Activated naive CD4-positive, alpha-beta T cell treated with anti-CD3 and anti-CD28 coated beads, Interleukin-2, amount 50 U/mL, for 16 hours (primary cell): Measurements from ENCODE around the gene WNT7B.

Experiments used
- DNase-seq: peaks from one replicate; pipeline ENCODE4 v3.0.0-alpha.2; 2020

The WNT7B gene

GRCh38 chr22:45969801-45970470 is 7.0 kb downstream of the WNT7B start:
- DNase-seq = no peak

- no peak for DNase-seq
These were observed 7.6 kb downstream of the WNT7B start for GRCh38 chr22:45969414-45969799.

GRCh38 chr22:45968751-45969413 is 8.1 kb downstream of the WNT7B start:
- no peak for DNase-seq

- DNase-seq = no peak
These were observed 8.8 kb downstream of the WNT7B start for GRCh38 chr22:45968003-45968650.

- DNase-seq = no peak
These were observed 10.0 kb downstream of the WNT7B start for GRCh38 chr22:45966895-45967365.

- DNase-seq = no peak
These were observed 10.6 kb downstream of the WNT7B start for GRCh38 chr22:45966320-45966894.

GRCh38 chr22:45965563-45965962 is 11.4 kb downstream of the WNT7B start:
- DNase-seq = no peak

- no peak for DNase-seq
These were observed 11.9 kb downstream of the WNT7B start for GRCh38 chr22:45964926-45965527.

GRCh38 chr22:45964372-45964771 is 12.6 kb downstream of the WNT7B start:
- DNase-seq = no peak

- no peak for DNase-seq
These were observed 13.1 kb downstream of the WNT7B start for GRCh38 chr22:45963821-45964220.

- no peak for DNase-seq
These were observed 14.1 kb downstream of the WNT7B start for GRCh38 chr22:45962756-45963324.

GRCh38 chr22:45962434-45962718 is 14.6 kb downstream of the WNT7B start:
- no peak for DNase-seq

GRCh38 chr22:45961679-45962433 is 15.1 kb downstream of the WNT7B start:
- DNase-seq = no peak

GRCh38 chr22:45960477-45961386 is 16.2 kb downstream of the WNT7B start:
- no peak for DNase-seq

- DNase-seq = no peak
These were observed 17.1 kb downstream of the WNT7B start for GRCh38 chr22:45959719-45960476.

- DNase-seq = no peak
These were observed 18.0 kb downstream of the WNT7B start for GRCh38 chr22:45958971-45959370.

- no peak for DNase-seq
These were observed 19.1 kb downstream of the WNT7B start for GRCh38 chr22:45957826-45958225.

GRCh38 chr22:45953178-45953577 is 23.8 kb downstream of the WNT7B start:
- no peak for DNase-seq

- no peak for DNase-seq
These were observed 24.4 kb downstream of the WNT7B start for GRCh38 chr22:45952553-45952952.

- no peak for DNase-seq
These were observed 24.8 kb downstream of the WNT7B start for GRCh38 chr22:45952151-45952550.

GRCh38 chr22:45949891-45950290 is 27.1 kb downstream of the WNT7B start:
- no peak for DNase-seq
